Uterus (tissue), 2 donors: ENCODE data around the gene RNU2-1.

Experiments used
- POLR2A ChIP-seq, 2 donors: fragments of 450-650 bp; IDR thresholded peaks; one replicate each; pipeline ENCODE4 v1.6.1; 2016; ENCODE audit warnings: antibody characterized with exemption in 2 of 2, mild to moderate bottlenecking in 1 of 2, moderate library complexity in 1 of 2
- TF ChIP-seq, protein P1 (sequence below), 4 experiments: fragments of 200-600 bp in 2 of 4; fragments of 450-650 bp in 2 of 4; sonication (generic) in 2 of 4; IDR thresholded peaks; one replicate each; pipeline ENCODE4 v1.5.1; 2016 to 2019; ENCODE audit warnings: antibody characterized with exemption in 4 of 4, mild to moderate bottlenecking in 2 of 4, moderate library complexity in 1 of 4

- TF ChIP-seq, protein P1, sequence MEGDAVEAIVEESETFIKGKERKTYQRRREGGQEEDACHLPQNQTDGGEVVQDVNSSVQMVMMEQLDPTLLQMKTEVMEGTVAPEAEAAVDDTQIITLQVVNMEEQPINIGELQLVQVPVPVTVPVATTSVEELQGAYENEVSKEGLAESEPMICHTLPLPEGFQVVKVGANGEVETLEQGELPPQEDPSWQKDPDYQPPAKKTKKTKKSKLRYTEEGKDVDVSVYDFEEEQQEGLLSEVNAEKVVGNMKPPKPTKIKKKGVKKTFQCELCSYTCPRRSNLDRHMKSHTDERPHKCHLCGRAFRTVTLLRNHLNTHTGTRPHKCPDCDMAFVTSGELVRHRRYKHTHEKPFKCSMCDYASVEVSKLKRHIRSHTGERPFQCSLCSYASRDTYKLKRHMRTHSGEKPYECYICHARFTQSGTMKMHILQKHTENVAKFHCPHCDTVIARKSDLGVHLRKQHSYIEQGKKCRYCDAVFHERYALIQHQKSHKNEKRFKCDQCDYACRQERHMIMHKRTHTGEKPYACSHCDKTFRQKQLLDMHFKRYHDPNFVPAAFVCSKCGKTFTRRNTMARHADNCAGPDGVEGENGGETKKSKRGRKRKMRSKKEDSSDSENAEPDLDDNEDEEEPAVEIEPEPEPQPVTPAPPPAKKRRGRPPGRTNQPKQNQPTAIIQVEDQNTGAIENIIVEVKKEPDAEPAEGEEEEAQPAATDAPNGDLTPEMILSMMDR (IDR thresholded peaks at IDR 0.05) = no peak
- TF ChIP-seq POLR2A (IDR thresholded peaks at IDR 0.05) = no peak
These were observed 49.9 kb downstream of the RNU2-1 start for GRCh38 chr17:43183921-43184320.
